NOMO-1 treated with dmso at 0.1 percent for 144 hours (cell line): ENCODE results near the gene RYR1.
"Not testable (repeated sequence)": the region's sequence is repeated elsewhere in the genome, so short reads cannot be mapped to it uniquely, and the experiment has no call there.

Experiments used
- DNase-seq: peaks from one replicate; lab custom pipeline; 2025; ENCODE audit not compliant: unreplicated experiment; lab: John Stamatoyannopoulos, UW

Gene RYR1

DNA sequence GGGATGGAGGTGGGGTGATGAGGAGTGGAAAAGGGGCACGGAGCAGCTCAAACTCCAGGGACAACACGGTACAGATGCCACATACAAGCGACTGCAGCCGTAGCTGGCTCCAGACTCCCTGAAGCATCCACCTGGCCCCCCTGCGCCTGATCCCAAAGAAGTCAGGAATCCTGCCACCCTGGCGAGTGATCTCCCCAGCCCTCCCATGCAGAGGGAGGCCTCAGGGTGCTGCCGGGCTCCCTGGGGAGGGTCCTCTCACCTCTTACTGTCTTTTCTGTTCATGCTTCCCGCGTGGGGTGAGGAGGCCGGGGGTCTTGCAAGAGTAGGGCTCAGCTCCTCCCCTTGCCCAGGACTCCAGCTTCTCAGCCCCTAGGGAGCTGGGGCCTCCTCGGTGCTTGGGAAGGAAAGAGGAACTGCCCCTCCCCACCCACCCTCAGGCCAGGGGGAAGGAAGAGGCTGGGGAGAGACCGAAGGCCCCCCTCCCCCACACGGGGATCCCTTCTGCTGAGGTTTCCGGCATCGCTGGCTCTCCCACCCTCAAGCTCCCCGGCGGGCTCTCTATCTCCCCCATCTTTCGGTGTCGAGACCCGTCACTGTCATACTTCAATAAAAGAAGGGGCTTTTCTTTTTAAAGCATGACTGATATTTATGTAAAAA lies 7.6 kb upstream of the RYR1 start, which contains the start of gene RASGRP4:
Gene RASGRP4 (minus strand): TSS at position 410 of the 657 bp plus-strand sequence. CDS start 128 bp downstream, at position 282.
- DNase-seq: peak; percentile 71

DNA sequence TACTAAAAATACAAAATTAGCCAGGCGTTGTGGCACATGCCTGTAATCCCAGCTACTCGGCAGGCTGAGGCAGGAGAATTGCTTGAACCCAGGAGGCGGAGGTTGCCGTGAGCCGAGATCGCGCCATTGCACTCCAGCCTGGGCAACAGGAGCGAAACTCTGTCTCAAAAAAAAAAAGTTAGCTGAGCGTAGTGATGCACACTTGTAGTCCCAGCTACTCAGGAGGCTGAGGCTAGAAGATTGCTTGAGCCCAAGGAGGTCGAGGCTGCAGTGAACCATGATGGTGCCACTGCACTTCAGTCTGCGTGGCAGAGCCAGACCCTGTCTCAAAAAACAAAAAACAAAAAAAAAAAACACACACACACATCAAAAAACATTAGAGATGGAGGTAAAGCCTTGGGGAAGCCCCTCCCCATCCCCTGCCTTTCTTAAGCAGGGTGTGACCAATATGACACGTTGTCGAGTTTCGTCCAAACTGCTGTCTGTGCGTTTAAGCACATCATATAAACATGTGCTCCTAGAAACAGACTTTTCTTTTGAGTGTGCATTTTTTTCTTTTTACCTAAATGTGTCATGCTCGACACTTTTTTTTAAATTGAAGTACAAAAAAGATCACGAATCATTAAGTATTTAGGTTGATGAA lies 6.3 kb upstream of the RYR1 start:
- DNase-seq: not testable (repeated sequence)

DNA sequence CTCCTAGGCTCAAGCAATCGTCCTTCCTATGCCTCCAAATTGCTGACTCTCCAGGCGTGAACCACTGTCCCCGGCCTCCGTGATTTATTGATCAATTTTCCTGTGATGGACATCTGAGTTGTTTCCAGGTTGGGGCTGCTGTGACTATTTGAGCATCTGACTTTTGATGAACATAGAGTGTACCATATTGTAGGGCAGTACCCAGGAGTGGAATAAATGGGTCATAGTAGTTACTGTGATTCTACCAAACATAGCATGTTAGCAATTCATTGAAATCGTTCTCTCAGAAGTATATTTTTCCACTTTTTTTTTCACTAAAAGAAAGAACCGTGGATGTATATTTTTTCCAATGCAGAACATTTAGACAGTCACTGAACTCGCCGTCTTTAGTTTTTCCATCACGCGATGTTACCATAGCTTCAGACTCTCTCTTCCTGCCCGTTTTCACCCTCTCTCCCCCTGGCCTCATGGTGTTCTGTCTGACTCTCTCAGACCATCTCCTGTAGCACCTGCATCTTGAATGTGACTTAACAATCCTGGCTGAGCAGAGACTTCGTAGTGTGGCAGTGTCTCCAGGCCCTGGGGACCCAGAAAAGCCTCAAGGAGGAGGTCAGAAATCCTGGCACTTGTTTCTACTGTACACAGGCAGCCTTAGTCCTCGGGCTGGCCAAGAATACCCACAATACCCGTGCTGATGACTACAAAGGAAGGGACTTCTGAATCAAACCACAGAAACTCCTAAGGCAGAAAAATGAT lies 4.3 kb upstream of the RYR1 start:
- DNase-seq: no peak

DNA sequence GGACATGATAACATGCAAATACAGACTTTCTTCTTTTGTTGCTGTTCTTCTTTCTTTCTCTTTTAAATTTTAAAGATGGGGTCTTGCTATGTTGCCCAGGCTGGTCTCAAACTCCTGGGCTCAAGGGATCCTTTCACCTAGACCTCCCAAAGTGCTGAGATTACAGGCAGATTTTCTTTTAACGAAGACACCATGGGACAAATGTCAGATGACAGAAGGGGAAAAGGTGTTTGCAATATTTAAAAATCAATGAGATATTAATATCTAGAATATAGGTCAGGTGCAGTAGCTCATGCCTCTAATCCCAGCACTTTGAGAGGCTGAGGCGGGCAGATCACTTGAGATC lies 3.7 kb upstream of the RYR1 start:
- no peak for DNase-seq

DNA sequence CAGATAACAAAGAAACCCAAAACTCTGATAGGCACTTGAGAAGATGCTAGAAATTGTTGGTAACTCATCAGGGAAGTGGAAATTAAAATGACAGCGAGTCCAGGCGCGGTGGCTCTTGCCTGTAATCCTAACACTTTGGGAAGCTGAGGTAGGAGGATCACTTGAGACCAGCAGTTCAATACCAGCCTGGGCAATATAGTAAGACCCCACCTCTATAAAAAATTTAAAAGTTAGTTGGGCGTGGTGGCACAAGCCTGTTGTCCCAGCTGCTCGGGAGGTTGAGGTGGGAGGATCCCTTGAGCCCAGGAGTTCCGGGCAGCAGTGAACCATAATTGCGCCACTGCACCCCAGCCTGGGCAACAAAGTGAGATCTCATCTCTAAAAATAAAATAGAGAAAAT lies 2.6 kb upstream of the RYR1 start:
- DNase-seq: no peak

DNA sequence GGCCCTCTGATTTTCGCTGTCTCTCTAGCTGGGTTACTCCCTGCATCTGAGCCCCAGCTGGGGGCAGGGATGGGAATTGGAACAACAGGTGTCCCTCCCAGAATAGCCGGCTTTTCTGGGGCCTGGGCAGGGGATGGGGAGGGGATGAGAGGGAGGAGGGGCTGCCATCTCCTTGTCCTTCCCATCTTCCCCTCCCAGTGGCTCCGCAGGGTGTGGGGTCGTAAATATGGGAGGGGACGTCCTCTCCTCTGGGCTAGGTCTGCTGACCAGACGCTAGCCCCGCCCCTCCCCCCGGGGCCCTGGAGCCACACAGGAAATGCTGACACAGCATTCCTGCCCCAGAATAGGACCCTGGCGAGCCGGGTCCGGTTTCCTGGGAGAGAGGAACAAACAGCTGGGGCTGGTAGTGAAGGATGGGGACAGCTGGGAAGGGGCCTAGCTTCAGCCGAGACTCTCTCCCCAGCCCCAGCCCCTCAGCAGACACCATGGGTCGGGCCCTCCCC lies 1.1 kb downstream of the RYR1 start:
- no peak for DNase-seq

DNA sequence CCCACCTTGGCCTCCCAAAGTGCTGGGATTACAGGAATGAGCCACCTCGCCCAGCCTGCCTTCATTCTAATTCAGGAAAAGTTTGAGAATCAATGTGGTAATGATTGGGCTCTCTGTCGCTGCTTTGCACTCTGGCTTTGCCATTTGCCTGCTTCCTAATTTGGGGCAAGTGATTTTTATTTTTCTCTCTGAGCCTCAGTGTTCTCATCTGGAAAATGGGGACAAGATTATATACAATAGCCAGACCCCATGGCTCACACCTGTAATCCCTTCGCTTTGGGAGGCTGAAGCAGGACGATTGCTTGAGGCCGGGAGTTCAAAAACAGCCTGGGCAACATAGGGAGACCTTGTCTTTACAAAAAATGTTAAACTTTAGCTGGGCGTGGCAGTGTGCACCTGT lies 3.8 kb downstream of the RYR1 start:
- no peak for DNase-seq

DNA sequence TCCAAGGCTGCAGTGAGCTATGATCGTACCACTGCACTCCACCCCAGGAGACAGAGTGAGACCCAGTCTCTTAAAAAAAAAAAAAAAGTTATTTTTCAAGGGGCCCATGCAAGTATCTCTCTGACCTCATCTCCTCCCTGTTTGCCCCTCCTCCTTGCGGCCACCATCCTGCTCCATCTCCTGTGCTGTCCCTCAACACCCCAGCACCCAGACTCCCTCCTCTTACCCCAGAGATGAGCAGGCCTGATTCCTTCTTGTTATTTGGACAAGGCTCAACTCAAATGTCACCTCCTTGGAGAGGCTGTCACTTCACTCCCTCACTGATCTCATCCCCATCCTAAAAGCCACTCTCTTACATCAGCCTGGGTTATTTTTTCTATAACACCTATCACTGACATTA lies 4.4 kb downstream of the RYR1 start:
- no peak for DNase-seq

DNA sequence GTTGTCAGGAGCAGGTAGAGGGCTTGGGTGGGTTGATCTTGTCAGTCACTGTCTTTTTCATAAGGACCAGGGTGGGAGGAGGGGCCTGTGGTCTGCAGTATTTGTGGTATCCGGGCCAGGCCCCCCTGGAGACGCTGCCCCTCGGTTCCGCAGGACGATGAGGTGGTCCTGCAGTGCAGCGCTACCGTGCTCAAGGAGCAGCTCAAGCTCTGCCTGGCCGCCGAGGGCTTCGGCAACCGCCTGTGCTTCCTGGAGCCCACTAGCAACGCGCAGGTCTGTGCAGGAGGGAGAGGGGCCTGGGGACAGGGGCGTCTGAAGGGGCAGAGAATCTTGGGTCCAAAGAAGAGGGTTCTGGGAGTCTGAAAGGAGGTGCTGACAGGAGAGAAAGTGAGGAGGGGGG lies 7.1 kb downstream of the RYR1 start:
- DNase-seq: no peak

DNA sequence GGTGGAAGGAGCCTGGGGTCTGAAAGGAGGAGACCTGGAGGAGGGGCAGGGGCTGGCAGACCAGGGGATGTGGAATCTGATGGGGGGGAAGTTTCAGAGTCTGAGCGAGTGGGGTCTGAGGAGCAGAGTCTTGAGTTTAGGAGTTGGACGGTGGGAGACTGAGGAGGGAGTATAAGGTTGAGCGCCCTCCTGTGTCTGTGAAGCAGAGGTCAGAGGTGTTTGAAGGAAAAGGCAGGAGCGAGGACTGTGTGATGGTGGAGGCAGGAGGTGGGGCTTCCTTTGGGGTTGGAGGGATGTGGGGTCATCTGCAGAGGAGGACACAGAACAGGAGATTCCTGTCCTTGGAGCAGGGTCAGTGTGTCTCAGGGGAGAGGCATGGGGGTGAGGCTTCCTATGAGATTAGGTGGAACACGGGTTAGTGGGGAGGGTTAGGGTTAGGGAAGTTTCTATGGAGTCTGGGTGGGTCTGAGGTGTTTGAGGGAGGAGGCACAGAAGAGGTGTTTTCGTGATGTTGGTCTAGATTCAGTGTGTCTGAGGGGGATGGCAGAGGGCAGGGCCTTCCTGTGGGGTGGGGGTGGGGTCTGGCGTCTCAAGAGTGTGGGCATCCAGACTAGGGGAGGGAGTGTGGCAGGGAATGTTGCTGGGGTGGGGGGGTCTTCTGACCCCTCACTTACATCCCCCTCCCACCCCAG lies 8.3 kb downstream of the RYR1 start:
- no peak for DNase-seq

DNA sequence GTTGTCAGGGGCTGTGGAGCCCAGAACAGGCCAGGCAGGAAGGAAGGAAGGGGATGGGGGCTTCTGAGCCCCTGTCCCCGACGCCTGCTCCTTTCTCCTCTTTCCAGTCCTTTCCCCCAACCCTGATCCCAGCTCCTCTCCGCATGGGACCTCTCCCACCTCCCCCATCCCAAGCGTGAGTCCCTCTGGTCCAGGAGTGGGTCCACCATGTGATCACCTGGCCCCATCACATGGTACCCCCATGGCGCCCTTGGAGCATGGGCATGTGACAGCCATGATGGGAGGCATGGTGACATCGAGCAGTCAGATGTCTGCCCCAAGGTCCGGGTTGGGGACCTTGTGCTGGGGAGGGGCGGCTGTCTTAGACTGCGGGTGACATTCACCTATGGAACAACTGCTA lies 9.2 kb downstream of the RYR1 start:
- no peak for DNase-seq

DNA sequence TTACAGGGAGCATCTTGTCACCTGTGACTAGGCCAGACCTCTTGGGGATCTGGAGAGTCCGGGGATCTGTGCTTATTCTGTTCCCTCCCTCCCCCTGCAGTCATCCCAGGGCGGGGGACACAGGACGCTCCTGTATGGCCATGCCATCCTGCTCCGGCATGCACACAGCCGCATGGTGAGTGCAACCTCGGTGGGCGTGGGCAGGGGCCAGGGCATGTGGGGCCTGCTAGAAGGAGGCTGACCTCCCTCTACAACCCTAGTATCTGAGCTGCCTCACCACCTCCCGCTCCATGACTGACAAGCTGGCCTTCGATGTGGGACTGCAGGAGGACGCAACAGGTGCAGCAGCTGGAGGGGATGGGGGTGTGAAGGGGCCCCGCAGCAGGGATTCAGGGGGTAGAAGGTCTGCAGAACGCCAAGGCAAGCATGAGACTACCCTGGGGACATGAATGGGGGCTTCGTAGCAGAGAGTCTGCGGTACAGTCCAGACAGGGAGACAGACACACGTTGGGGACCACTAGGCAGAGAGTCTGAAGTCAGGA lies 10.0 kb downstream of the RYR1 start:
- DNase-seq: no peak

DNA sequence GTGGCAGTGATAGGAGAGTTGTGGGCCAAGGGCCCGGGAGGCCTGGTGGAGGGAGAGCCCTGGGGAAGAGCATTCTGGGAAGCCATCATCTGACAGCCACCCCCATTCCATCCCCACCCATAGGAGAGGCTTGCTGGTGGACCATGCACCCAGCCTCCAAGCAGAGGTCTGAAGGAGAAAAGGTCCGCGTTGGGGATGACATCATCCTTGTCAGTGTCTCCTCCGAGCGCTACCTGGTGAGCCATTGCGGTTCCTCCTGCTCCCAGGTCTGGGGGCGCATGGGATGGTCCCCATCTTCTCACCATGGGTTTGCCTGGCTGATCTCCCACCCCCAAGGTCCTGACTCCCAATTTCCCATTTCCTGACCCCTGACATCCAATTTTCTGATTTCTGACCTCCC lies 10.5 kb downstream of the RYR1 start:
- no peak for DNase-seq

DNA sequence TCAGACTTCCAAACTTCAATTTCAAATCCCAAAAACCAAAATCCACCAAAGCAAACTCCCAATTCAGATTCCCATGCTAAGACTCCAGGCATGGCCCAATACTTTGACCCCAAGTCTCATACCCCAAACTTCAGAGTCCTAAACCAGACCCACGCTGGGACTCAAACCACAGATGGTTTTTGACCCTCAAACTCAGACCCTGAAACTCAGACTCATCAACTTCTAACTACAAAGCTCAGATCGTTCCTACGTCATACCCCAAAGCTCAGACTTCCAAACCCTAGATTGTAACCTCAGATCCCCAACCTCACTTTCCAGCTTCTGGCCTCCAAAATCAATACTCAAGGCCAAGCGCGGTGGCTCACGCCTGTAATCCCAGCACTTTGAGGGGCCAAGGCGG lies 11.9 kb downstream of the RYR1 start:
- DNase-seq: no peak

DNA sequence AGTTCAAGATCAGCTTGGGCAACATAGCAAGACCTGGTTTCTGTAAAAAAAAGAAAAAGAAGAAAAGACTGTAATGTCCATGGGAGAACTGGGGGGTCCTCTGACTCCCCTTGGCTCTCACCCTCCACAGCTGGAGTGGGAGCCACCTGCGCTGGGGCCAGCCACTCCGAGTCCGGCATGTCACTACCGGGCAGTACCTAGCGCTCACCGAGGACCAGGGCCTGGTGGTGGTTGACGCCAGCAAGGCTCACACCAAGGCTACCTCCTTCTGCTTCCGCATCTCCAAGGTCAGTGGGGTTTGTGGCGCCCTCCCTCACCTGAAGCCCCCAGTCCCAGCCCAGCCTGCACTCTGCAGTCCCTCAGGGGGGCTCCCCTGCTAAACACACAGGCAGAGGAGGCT lies 14.7 kb downstream of the RYR1 start:
- DNase-seq: no peak

DNA sequence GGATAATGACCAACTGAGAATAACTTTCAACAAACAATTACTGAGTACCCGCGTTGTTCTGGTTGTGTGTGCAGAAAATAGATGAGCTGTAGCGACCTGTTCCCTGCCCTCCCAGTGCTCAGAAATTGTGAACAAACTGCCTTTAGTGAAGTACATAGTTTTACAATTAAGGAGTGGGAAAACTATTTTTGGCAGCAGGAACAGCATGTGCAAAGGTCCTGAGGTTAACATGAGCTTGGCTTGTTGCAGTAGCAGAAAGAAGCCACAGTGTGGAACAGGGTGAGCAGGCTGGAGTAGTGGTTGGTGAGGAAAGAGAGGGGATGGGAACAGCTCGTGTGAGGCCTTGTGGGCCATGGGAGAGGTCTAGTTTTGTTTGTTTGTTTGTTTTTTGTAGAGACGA lies 16.0 kb downstream of the RYR1 start:
- DNase-seq: no peak

DNA sequence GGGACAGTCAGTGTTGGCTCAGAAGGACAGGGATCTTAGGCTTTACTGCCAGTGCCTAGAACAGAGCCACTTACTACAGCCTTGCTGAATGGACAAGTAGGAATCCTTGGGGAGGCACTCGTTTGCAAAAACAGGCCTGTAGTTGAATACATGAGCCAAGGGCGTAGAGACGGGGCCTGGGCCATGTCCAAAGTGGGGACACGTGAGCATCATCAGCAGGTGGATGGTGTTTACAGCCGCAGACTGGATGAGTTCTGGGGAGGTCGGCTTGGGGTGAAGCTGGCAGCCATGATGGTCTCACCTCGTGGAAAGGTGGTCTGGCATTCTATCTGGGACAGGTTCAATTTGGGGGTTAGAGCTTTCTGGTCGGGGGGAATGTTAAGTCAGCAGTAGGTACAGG lies 17.5 kb downstream of the RYR1 start:
- DNase-seq: no peak

DNA sequence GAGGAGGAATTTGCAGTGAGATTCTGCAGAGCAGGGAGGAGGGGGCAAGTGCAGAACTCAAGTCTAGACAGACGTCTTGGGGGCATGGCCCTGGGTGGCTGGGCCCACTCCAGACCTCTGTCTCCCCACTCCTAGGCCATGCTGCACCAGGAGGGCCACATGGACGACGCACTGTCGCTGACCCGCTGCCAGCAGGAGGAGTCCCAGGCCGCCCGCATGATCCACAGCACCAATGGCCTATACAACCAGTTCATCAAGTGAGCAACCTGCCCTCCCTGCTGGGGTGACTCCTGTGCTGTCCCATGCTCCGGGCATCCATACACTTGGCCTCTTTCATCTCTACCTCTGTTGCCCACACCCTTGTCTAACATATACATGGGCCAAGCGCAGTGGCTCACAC lies 18.1 kb downstream of the RYR1 start:
- DNase-seq: no peak

DNA sequence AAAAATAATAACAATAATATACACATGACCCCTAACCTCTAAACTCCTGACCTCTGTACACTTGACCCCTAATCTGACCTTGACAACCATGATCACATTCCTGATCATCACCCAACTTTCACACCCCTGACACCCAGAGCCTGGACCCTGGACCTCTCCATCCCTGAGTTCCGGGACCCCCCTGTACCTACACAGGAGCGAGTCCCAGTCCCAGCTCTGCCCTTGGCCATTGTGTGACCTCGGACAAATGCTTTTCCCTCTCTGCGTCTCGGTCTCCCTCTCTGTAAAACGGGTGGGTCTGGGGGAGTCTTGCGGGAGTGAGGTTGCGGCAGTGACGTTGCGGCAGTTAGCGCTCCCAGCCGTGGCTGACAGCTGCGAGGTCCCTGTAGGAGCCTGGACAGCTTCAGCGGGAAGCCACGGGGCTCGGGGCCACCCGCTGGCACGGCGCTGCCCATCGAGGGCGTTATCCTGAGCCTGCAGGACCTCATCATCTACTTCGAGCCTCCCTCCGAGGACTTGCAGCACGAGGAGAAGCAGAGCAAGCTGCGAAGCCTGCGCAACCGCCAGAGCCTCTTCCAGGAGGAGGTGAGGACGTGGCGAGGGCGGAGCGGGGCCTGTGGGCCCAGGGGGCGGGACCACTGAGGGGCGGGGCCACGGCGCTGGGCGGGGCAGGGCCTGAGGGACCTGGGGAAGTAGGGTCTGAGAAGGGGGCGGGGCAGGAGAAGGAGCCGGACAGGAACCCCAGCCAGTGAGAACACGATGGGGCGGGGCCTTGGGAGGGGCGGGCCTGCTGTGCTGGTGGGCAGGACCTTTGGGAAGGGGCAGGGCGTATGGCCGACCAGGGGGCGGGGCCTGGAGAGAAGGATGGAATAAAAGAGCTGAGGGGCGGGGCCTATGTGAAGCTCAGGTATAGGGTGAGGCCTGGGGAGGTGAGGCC lies 19.2 kb downstream of the RYR1 start:
- no peak for DNase-seq

DNA sequence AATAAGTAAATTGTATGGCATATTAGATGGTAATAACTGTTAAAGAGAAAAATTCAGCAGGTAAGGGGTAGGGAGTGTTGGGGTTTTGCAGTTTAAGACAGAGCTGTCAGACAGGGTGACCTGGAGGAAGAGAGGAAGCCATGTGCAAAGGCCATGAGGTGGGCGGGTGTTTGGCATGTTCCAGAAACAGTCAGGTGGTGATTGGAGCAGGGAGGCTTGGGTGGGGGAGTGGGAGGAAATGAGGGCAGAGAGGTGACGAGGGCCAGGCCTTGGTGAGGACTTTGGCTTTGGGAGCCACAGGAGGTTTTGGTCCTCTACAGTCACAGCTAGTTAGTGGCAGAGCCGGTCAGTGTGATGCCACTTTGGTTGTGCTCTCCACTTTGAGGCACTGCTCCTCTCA lies 20.1 kb downstream of the RYR1 start:
- DNase-seq: no peak
